Keratinocyte (primary cell): Measurements from ENCODE around the gene ZSCAN31.

Source experiments
- EZH2 ChIP-seq: IDR thresholded peaks from one replicate; pipeline ENCODE4 v1.6.1; 2012; ENCODE audit warnings: inconsistent platforms, mild to moderate bottlenecking, low read length, moderate library complexity
- TF ChIP-seq, protein P1 (sequence below), 3 experiments: IDR thresholded peaks in 1 of 3; conservative IDR thresholded peaks in 1 of 3; optimal IDR thresholded peaks in 1 of 3; 2 replicates in 2 of 3; 3 replicates in 1 of 3; pipeline versions ENCODE3 to v1.5.1; 2011; ENCODE audit warnings: low read length in 3 of 3, mild to moderate bottlenecking in 3 of 3, moderate library complexity in 2 of 3, control low read depth in 1 of 3, inconsistent platforms in 1 of 3; ENCODE audit not compliant: insufficient read depth in 2 of 3; ENCODE audit errors: extremely low read depth in 1 of 3

DNA sequence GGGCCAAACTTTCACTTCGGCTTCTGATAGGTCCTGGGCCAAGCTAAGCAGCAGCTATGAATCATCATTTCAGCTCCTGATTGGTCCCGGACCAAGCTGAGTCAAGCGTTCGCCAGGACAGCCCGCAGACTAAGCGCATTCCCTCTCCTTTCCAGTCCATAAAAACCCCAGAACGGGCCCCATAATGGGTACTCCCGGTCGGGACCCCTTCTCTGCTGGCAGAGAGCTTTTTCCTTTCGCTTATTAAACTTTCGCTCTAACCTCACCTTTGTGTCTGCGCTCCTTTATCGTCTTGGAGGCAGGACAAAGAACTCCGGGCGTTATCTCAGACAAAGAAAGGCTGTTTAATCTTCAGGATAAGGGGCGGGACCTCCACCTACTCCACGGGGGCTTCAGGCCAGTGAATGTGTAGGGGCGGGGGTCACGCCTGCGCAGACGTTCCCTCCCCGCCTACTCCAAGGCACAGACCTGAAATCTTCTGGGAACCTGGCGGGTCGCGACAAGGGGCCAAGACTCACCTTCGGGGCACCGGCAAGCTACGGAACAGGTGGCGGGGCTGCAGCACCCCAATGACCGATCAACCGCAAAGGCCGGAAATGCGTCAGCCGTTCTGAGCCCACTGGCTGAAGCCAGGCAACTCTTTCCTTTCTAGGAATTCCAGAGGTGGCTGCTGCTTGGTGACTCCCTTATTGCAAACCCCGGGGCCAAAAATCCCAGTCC lies at the start of gene ZSCAN31:
- TF ChIP-seq, protein P1, sequence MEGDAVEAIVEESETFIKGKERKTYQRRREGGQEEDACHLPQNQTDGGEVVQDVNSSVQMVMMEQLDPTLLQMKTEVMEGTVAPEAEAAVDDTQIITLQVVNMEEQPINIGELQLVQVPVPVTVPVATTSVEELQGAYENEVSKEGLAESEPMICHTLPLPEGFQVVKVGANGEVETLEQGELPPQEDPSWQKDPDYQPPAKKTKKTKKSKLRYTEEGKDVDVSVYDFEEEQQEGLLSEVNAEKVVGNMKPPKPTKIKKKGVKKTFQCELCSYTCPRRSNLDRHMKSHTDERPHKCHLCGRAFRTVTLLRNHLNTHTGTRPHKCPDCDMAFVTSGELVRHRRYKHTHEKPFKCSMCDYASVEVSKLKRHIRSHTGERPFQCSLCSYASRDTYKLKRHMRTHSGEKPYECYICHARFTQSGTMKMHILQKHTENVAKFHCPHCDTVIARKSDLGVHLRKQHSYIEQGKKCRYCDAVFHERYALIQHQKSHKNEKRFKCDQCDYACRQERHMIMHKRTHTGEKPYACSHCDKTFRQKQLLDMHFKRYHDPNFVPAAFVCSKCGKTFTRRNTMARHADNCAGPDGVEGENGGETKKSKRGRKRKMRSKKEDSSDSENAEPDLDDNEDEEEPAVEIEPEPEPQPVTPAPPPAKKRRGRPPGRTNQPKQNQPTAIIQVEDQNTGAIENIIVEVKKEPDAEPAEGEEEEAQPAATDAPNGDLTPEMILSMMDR (optimal IDR thresholded peaks at IDR 0.05 in 1 of 3, IDR thresholded peaks at IDR 0.05 in 1 of 3, conservative IDR thresholded peaks at IDR 0.05 in 1 of 3; ENCODE audit: extremely low read depth in 1 of 3, insufficient read depth in 2 of 3, low read length in 3 of 3) = no peak
- TF ChIP-seq EZH2 = no peak
